Testis (tissue), 3 donors: Measurements from ENCODE around the gene PPIL6. TPM values are rescaled to one million over a fixed set of nuclear protein-coding genes. Genes with fewer than 3 reads are reported as not detected.

Experiments
- DNase-seq: peaks from one replicate; pipeline ENCODE4 v3.0.0-alpha.2; 2019
- H3K27ac ChIP-seq, 2 donors: fragments of 200-600 bp; sonication (generic); one replicate each; pipeline ENCODE4 v1.5.1; 2019
- H3K27me3 ChIP-seq: fragments of 200-600 bp; sonication (generic); one replicate; pipeline ENCODE4 v1.5.1; 2019
- H3K36me3 ChIP-seq: fragments of 200-600 bp; sonication (generic); one replicate; pipeline ENCODE4 v1.5.1; 2017; ENCODE audit warnings: low read depth; ENCODE audit errors: missing control alignments
- H3K4me1 ChIP-seq: fragments of 200-600 bp; sonication (generic); one replicate; pipeline ENCODE4 v1.5.1; 2019
- H3K4me3 ChIP-seq, 2 donors: fragments of 200-600 bp; sonication (generic); one replicate each; pipeline ENCODE4 v1.5.1; 2017 to 2019
- H3K9me3 ChIP-seq: fragments of 200-600 bp; sonication (generic); one replicate; pipeline ENCODE4 v1.5.1; 2017
- POLR2A ChIP-seq: fragments of 450-650 bp; IDR thresholded peaks from one replicate; pipeline ENCODE4 v1.6.1; 2017; ENCODE audit warnings: antibody characterized with exemption, mild to moderate bottlenecking, moderate library complexity
- WGBS, 2 donors: methylation state at CpG; one replicate each; pipeline ENCODE4 v1.1.5; 2018; 5-methylcytosine and 5-hydroxymethylcytosine counted together
- intact Hi-C: fragments of 100-400 bp; cut with DNase I; formaldehyde crosslinking; loops from one replicate; pipeline ENCODE4 v1.15.1; 2023; ENCODE audit warnings: low total_unique reads
- polyA plus RNA-seq: library from polyadenylated mRNA; stranded (reverse); fragments of 350-450 nt; fragmentation: Illumina TruSeq; extraction: RNeasy Lipid Tissue Mini Kit (QIAGEN cat#74804); gene quantifications from one replicate; pipeline ENCODE4 v1.2.3, GENCODE V29; 2014; ENCODE audit warnings: low read depth, low replicate concordance; ENCODE audit not compliant: insufficient read depth
- total RNA-seq, 2 donors: library from RNA; depleted of rRNA; stranded (reverse); fragments of >200 nt; gene quantifications; one replicate each; pipeline ENCODE4 v1.2.3, GENCODE V29; 2016
- TF ChIP-seq, protein P1 (sequence below), 3 experiments: fragments of 450-650 bp in 2 of 3; fragments of 200-600 bp in 1 of 3; sonication (generic) in 1 of 3; IDR thresholded peaks; one replicate each; pipeline ENCODE4 v1.5.1; 2016 to 2019; ENCODE audit warnings: antibody characterized with exemption in 3 of 3, mild to moderate bottlenecking in 2 of 3, moderate library complexity in 1 of 3

PPIL6 gene
- total and polyA plus RNA-seq, 3 donors from 2014 or later, result 15.2 to 54.6 (median 26.7) TPM

DNA sequence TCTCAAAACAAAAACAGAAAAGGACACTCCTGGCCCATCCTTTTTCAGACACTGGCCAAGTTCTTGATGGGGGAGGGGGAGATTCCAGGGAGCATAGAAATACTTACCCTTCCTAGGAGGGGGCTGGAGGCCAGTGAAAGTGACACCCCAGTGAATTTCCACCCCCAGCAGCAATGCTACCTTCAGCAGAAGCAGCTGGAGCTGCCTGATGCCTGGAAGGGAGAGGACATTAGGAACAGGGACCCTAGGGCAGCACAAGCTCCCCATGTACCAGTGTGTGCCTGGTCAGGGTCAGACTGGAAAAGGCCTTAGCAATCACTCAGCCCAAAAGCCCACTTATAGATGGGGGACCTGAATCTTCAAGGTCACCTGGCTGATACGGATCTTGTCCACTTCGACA lies 12.7 kb upstream of the PPIL6 start:
- intact Hi-C loops, result no loop called here
- Histone ChIP-seq H3K36me3 (no peaks in the 10 kb centered on the region), H3K4me1 (peaks cover 19% of the 10 kb centered on the region), H3K27me3 (no peaks in the 10 kb centered on the region), H3K27ac (no peak overlapping the region), H3K4me3 (no peak overlapping the region), H3K9me3 (no peaks in the 10 kb centered on the region)
- WGBS, 2 donors, result 78 to 88% methylated on average over 2 of the region's 2 CpGs
- no peak for DNase-seq
- TF ChIP-seq, protein P1, sequence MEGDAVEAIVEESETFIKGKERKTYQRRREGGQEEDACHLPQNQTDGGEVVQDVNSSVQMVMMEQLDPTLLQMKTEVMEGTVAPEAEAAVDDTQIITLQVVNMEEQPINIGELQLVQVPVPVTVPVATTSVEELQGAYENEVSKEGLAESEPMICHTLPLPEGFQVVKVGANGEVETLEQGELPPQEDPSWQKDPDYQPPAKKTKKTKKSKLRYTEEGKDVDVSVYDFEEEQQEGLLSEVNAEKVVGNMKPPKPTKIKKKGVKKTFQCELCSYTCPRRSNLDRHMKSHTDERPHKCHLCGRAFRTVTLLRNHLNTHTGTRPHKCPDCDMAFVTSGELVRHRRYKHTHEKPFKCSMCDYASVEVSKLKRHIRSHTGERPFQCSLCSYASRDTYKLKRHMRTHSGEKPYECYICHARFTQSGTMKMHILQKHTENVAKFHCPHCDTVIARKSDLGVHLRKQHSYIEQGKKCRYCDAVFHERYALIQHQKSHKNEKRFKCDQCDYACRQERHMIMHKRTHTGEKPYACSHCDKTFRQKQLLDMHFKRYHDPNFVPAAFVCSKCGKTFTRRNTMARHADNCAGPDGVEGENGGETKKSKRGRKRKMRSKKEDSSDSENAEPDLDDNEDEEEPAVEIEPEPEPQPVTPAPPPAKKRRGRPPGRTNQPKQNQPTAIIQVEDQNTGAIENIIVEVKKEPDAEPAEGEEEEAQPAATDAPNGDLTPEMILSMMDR (IDR thresholded peaks at IDR 0.05), result no peak
- no peak for TF ChIP-seq POLR2A

- Histone ChIP-seq H3K9me3 (no peaks in the 10 kb centered on the region), H3K4me1 (peaks cover 12% of the 10 kb centered on the region), H3K27ac (no peak overlapping the region), H3K27me3 (no peaks in the 10 kb centered on the region), H3K36me3 (no peaks in the 10 kb centered on the region), H3K4me3 (no peak overlapping the region)
- DNase-seq, result no peak
- intact Hi-C loops, result no loop called here
- TF ChIP-seq POLR2A, result no peak
- TF ChIP-seq, protein P1 (IDR thresholded peaks at IDR 0.05), result no peak
- 93 to 95% methylated on average over 9 of the region's 9 CpGs for WGBS, 2 donors
These were observed 11.8 kb upstream of the PPIL6 start for GRCh38 chr6:109452181-109452580.

DNA sequence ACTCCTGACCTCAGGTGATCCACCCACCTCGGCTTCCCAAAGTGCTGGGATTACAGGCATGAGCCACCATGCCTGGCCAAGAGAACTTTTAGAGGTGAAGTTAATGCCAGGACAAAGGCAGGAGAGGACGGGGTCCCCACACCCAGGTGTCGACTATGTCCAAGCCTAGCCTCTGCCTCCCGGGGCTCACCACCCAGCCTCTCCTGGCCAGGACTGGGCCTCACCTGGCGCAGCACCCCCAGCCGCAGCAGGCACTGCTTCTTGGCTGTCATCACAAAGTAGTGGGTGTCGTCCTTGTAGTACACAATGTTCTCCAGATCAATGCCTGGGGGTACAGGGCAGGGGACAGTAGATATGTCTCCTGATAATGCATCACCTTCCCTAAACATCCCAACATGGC lies 10.9 kb upstream of the PPIL6 start:
- Histone ChIP-seq H3K27ac (no peak overlapping the region), H3K27me3 (no peaks in the 10 kb centered on the region), H3K36me3 (no peaks in the 10 kb centered on the region), H3K9me3 (no peaks in the 10 kb centered on the region), H3K4me1 (peaks cover 11% of the 10 kb centered on the region), H3K4me3 (no peak overlapping the region)
- 95 to 96% methylated on average over 7 of the region's 7 CpGs for WGBS, 2 donors
- no peak for DNase-seq
- intact Hi-C loops, result no loop called here
- TF ChIP-seq POLR2A, result no peak
- TF ChIP-seq, protein P1 (IDR thresholded peaks at IDR 0.05), result no peak

- no peaks in the 10 kb centered on the region for H3K9me3 ChIP-seq
- H3K27ac ChIP-seq, result no peak overlapping the region
- 76 to 85% methylated on average over 3 of the region's 3 CpGs for WGBS, 2 donors
- H3K36me3 ChIP-seq, result no peaks in the 10 kb centered on the region
- intact Hi-C loops, result no loop called here
- H3K4me1 ChIP-seq, result peaks cover 11% of the 10 kb centered on the region
- no peaks in the 10 kb centered on the region for H3K27me3 ChIP-seq
- no peak overlapping the region for H3K4me3 ChIP-seq
- TF ChIP-seq POLR2A, result no peak
- TF ChIP-seq, protein P1 (IDR thresholded peaks at IDR 0.05), result no peak
- DNase-seq, result no peak
These were observed 10.4 kb upstream of the PPIL6 start for GRCh38 chr6:109450801-109451200.
